SU-DHL-6 (cell line): ENCODE results near the gene ATP4B.

Experiments used
- H2AFZ ChIP-seq: fragments of 200-600 bp; sonication (generic); 2 replicates; pipeline ENCODE4 v1.6.1; 2014; ENCODE audit warnings: low read depth, mild to moderate bottlenecking, moderate library complexity, mixed read lengths, antibody characterized with exemption, low read length; ENCODE audit not compliant: severe bottlenecking
- H3F3A ChIP-seq: fragments of 200-600 bp; shearing (Covaris generic); 2 replicates; pipeline ENCODE4 v1.6.0; 2016; ENCODE audit warnings: antibody characterized with exemption, mild to moderate bottlenecking; ENCODE audit not compliant: insufficient read depth
- H3K27ac ChIP-seq: fragments of 200-600 bp; sonication (generic); 2 replicates; pipeline ENCODE4 v1.5.1; 2016; ENCODE audit warnings: low read depth, mild to moderate bottlenecking, low read length, moderate library complexity, mixed read lengths
- H3K27me3 ChIP-seq: fragments of 200-600 bp; sonication (generic), shearing (Covaris generic); 2 replicates; pipeline ENCODE4 v1.6.0; 2014; ENCODE audit warnings: mild to moderate bottlenecking, low read length
- H3K36me3 ChIP-seq: fragments of 200-600 bp; sonication (generic); 2 replicates; pipeline ENCODE4 v1.6.1; 2014; ENCODE audit warnings: mild to moderate bottlenecking, low read length, mixed read lengths
- H3K4me2 ChIP-seq: fragments of 300-600, 200-600 bp; shearing (Covaris generic), sonication (generic); 2 replicates; pipeline ENCODE4 v1.6.0; 2014; ENCODE audit warnings: low read length, low read depth, mild to moderate bottlenecking; ENCODE audit not compliant: poor library complexity, severe bottlenecking
- H3K4me3 ChIP-seq: fragments of 200-600 bp; sonication (generic); 2 replicates; pipeline ENCODE4 v1.5.1; 2014; ENCODE audit warnings: antibody characterized with exemption, low read length, mild to moderate bottlenecking, mixed read lengths; ENCODE audit not compliant: insufficient read depth, poor library complexity, severe bottlenecking
- H3K79me2 ChIP-seq: fragments of 200-600 bp; sonication (generic); 2 replicates; pipeline ENCODE4 v1.6.1; 2014; ENCODE audit warnings: mild to moderate bottlenecking, low read length, moderate library complexity; ENCODE audit not compliant: insufficient read depth
- H3K9ac ChIP-seq: fragments of 200-600 bp; sonication (generic); 2 replicates; pipeline ENCODE4 v1.7.0; 2014; ENCODE audit warnings: mild to moderate bottlenecking, low read length
- H3K9me2 ChIP-seq: fragments of 200-600 bp; sonication (generic); replicated peaks from 2 replicates; pipeline ENCODE4 v1.6.1; 2014; ENCODE audit warnings: low read length; ENCODE audit not compliant: insufficient read depth
- H3K9me3 ChIP-seq: fragments of 200-600 bp; sonication (generic); 2 replicates; pipeline ENCODE4 v1.6.1; 2014; ENCODE audit warnings: low read length, mixed read lengths; ENCODE audit not compliant: insufficient read depth
- H4K20me1 ChIP-seq: fragments of 200-600 bp; sonication (generic); 2 replicates; pipeline ENCODE4 v1.6.1; 2014; ENCODE audit warnings: low read depth, mild to moderate bottlenecking, antibody characterized with exemption, low read length, moderate library complexity, mixed read lengths
- CTCF ChIP-seq: fragments of 200-600 bp; sonication (generic); IDR thresholded peaks from one replicate; pipeline ENCODE4 v1.5.1; 2017; ENCODE audit warnings: antibody characterized with exemption, mild to moderate bottlenecking, low read length, moderate library complexity; ENCODE audit not compliant: insufficient read depth, poor library complexity, severe bottlenecking
- EZH2phosphoT487 ChIP-seq: fragments of 200-600 bp; sonication (generic), shearing (Covaris generic); conservative IDR thresholded peaks from 2 replicates; pipeline ENCODE4 v1.6.1; 2018; ENCODE audit warnings: mild to moderate bottlenecking, antibody characterized with exemption, low read length, moderate library complexity, mixed read lengths

ATP4B gene

DNA sequence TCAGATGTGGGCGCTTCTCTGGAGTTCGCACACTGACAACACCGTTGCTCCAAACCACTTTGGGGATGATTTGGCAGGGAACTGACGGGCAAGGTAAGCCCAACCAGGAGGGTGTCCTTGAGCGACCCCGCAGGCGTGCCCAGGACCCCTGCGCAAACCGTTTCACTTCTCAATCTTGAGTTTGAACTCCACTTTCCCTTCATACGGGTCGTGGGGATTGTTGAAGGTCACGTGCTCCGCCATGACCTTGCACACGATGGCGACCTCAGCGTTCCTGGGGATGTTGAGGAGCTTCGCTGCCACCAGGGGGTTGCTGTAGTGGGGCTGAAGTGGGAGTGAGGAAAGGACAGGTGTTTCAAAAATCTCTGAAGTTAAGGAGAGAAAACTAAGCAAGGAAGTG, 8.8 kb downstream of the ATP4B start:
- Histone ChIP-seq H3K79me2 (no peaks in the 10 kb centered on the region), H3K4me2 (no peak overlapping the region), H3K36me3 (no peaks in the 10 kb centered on the region), H3K4me3 (no peak overlapping the region), H3K9ac (no peak overlapping the region), H4K20me1 (no peaks in the 10 kb centered on the region), H3K27ac (no peak overlapping the region), H3F3A (peaks cover 4% of the 10 kb centered on the region; the same call in 1 of the 2 replicates), H3K9me3 (no peaks in the 10 kb centered on the region), H3K27me3 (no peaks in the 10 kb centered on the region), H3K9me2 (no peaks in the 10 kb centered on the region), H2AFZ (no peak overlapping the region)
- TF ChIP-seq CTCF: no peak
- no peak for TF ChIP-seq EZH2phosphoT487

GRCh38 chr13:113648216-113648610, 9.8 kb downstream of the ATP4B start:
- Histone ChIP-seq H3K4me3 (no peak overlapping the region), H3K9me3 (no peaks in the 10 kb centered on the region), H2AFZ (no peak overlapping the region), H3K36me3 (no peaks in the 10 kb centered on the region), H3F3A (peaks cover 8% of the 10 kb centered on the region; the same call in 1 of the 2 replicates), H3K27ac (no peak overlapping the region), H3K9me2 (no peaks in the 10 kb centered on the region), H3K79me2 (no peaks in the 10 kb centered on the region), H4K20me1 (no peaks in the 10 kb centered on the region), H3K9ac (no peak overlapping the region), H3K4me2 (no peak overlapping the region), H3K27me3 (no peaks in the 10 kb centered on the region)
- TF ChIP-seq CTCF (no peak), EZH2phosphoT487 (no peak)

- H3K27ac ChIP-seq: no peak overlapping the region
- H4K20me1 ChIP-seq: no peaks in the 10 kb centered on the region
- no peak for TF ChIP-seq EZH2phosphoT487
- TF ChIP-seq CTCF: no peak
- H3K27me3 ChIP-seq: no peaks in the 10 kb centered on the region
- H3K79me2 ChIP-seq: no peaks in the 10 kb centered on the region
- no peaks in the 10 kb centered on the region for H3K9me2 ChIP-seq
- no peak overlapping the region for H3K4me3 ChIP-seq
- no peaks in the 10 kb centered on the region for H3K36me3 ChIP-seq
- H2AFZ ChIP-seq: no peak overlapping the region
- no peak overlapping the region for H3K4me2 ChIP-seq
- H3F3A ChIP-seq: peaks cover 11% of the 10 kb centered on the region; the same call in 1 of the 2 replicates
- no peak overlapping the region for H3K9ac ChIP-seq
- no peaks in the 10 kb centered on the region for H3K9me3 ChIP-seq
These were observed 10.4 kb downstream of the ATP4B start for GRCh38 chr13:113647351-113648215.
